ENCODE data around the gene PKHD1.

GRCh38 chr6:51926125-51926524 is 161.3 kb downstream of the PKHD1 start:
- TF ChIP-seq, protein P1, sequence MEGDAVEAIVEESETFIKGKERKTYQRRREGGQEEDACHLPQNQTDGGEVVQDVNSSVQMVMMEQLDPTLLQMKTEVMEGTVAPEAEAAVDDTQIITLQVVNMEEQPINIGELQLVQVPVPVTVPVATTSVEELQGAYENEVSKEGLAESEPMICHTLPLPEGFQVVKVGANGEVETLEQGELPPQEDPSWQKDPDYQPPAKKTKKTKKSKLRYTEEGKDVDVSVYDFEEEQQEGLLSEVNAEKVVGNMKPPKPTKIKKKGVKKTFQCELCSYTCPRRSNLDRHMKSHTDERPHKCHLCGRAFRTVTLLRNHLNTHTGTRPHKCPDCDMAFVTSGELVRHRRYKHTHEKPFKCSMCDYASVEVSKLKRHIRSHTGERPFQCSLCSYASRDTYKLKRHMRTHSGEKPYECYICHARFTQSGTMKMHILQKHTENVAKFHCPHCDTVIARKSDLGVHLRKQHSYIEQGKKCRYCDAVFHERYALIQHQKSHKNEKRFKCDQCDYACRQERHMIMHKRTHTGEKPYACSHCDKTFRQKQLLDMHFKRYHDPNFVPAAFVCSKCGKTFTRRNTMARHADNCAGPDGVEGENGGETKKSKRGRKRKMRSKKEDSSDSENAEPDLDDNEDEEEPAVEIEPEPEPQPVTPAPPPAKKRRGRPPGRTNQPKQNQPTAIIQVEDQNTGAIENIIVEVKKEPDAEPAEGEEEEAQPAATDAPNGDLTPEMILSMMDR (IDR thresholded peaks at IDR 0.05), result no peak
- TF ChIP-seq POLR2AphosphoS5 (IDR thresholded peaks at IDR 0.05; ENCODE audit: insufficient read depth in 1 of 2, low read depth in 1 of 2) (no peak), POLR2A (IDR thresholded peaks at IDR 0.05) (no peak)
